Gastroesophageal sphincter (tissue), 3 donors: ENCODE results near the gene C19orf12.

ENCODE experiments used
- EP300 ChIP-seq: sonication (generic); formaldehyde crosslinking; IDR thresholded peaks from one replicate; pipeline ENCODE4 v1.6.1; 2017; ENCODE audit warnings: antibody characterized with exemption, mild to moderate bottlenecking
- POLR2A ChIP-seq, 2 donors: fragments of 450-650 bp; IDR thresholded peaks; one replicate each; pipeline ENCODE4 v1.6.1; 2017; ENCODE audit warnings: antibody characterized with exemption in 2 of 2, mild to moderate bottlenecking in 2 of 2, moderate library complexity in 1 of 2
- TF ChIP-seq, protein P1 (sequence below), 4 experiments: fragments of 200-600 bp in 2 of 4; fragments of 450-650 bp in 2 of 4; sonication (generic) in 1 of 4; IDR thresholded peaks; one replicate each; pipeline ENCODE4 v1.5.1; 2017 to 2019; ENCODE audit warnings: antibody characterized with exemption in 4 of 4, mild to moderate bottlenecking in 2 of 4, moderate library complexity in 2 of 4

DNA sequence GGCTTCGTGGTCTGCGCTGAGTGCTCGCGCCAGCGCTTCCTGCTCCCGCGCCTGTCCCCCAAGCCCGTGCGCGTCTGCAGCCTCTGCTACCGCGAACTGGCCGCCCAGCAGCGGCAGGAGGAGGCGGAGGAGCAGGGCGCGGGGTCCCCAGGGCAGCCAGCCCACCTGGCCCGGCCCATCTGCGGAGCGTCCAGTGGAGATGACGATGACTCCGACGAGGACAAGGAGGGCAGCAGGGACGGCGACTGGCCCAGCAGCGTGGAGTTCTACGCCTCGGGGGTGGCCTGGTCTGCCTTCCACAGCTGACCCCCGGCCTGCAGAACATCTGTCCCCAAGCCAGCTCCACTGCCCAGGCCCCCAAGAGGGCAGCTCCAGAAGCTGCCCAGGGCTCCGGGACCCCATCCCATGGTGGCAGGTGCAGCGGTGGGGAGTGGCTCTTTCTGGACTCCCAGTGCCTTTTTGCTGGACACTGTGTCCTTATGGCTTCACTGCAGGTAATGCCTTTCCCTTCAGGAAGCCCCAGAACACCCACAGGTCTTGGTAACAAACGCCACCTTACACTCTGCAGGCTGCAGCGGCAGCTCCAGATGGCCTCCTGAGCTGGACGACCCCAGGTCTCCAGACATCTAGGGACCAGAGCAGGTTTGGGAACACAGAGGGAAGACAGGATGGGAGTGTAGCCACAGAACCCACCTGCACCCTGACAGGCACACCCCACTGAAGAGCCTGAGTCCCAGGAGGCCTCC lies 40.5 kb downstream of the C19orf12 start:
- TF ChIP-seq, protein P1, sequence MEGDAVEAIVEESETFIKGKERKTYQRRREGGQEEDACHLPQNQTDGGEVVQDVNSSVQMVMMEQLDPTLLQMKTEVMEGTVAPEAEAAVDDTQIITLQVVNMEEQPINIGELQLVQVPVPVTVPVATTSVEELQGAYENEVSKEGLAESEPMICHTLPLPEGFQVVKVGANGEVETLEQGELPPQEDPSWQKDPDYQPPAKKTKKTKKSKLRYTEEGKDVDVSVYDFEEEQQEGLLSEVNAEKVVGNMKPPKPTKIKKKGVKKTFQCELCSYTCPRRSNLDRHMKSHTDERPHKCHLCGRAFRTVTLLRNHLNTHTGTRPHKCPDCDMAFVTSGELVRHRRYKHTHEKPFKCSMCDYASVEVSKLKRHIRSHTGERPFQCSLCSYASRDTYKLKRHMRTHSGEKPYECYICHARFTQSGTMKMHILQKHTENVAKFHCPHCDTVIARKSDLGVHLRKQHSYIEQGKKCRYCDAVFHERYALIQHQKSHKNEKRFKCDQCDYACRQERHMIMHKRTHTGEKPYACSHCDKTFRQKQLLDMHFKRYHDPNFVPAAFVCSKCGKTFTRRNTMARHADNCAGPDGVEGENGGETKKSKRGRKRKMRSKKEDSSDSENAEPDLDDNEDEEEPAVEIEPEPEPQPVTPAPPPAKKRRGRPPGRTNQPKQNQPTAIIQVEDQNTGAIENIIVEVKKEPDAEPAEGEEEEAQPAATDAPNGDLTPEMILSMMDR (IDR thresholded peaks at IDR 0.05): no peak
- TF ChIP-seq POLR2A (IDR thresholded peaks at IDR 0.05) (no peak), EP300 (no peak)
